OCI-LY3 (cell line): ENCODE measurements around the gene DCAF10.

Experiments
- H2AFZ ChIP-seq: fragments of 200-600, 300-600 bp; shearing (Covaris generic); 2 replicates; pipeline ENCODE4 v1.6.0; 2014; ENCODE audit warnings: antibody characterized with exemption, low read depth, low read length
- H3K27ac ChIP-seq: fragments of 200-600, 300-600 bp; sonication (generic); 2 replicates; pipeline ENCODE4 v1.5.1; 2014; ENCODE audit warnings: mild to moderate bottlenecking, low read length, moderate library complexity, mixed read lengths
- H3K27me3 ChIP-seq: fragments of 200-600, 300-600 bp; sonication (generic); 2 replicates; pipeline ENCODE4 v1.6.1; 2014; ENCODE audit warnings: low read depth, low read length, mixed read lengths
- H3K36me3 ChIP-seq: fragments of 200-600, 300-600 bp; sonication (generic); replicated peaks from 2 replicates; pipeline ENCODE3; 2014; ENCODE audit warnings: low read depth, low read length, mixed read lengths
- H3K4me1 ChIP-seq: fragments of 300-600, 200-600 bp; sonication (generic); 2 replicates; pipeline ENCODE4 v1.6.1; 2014; ENCODE audit warnings: low read length, mixed read lengths
- H3K4me2 ChIP-seq: fragments of 200-600, 300-600 bp; sonication (generic); 2 replicates; pipeline ENCODE4 v1.6.1; 2014; ENCODE audit warnings: low read length, mixed read lengths
- H3K4me3 ChIP-seq: fragments of 300-600, 200-600 bp; sonication (generic); 2 replicates; pipeline ENCODE4 v1.5.1; 2014; ENCODE audit warnings: antibody characterized with exemption, mild to moderate bottlenecking, low read length, moderate library complexity
- H3K79me2 ChIP-seq: fragments of 300-600, 200-600 bp; shearing (Covaris generic); 2 replicates; pipeline ENCODE4 v1.6.1; 2014; ENCODE audit warnings: mild to moderate bottlenecking, low read length, mixed read lengths
- H3K9ac ChIP-seq: fragments of 300-600, 200-600 bp; shearing (Covaris generic); 2 replicates; pipeline ENCODE4 v1.6.0; 2014; ENCODE audit warnings: mild to moderate bottlenecking, low read length, moderate library complexity
- H3K9me3 ChIP-seq: fragments of 200-600, 300-600 bp; shearing (Covaris generic); 2 replicates; pipeline ENCODE4 v1.6.1; 2014; ENCODE audit warnings: low read length, mixed read lengths; ENCODE audit not compliant: insufficient read depth
- H4K20me1 ChIP-seq: fragments of 200-600, 300-600 bp; sonication (generic); 2 replicates; pipeline ENCODE4 v1.6.1; 2016; ENCODE audit warnings: low read length, mixed read lengths; ENCODE audit not compliant: insufficient read depth
- EZH2phosphoT487 ChIP-seq: fragments of 200-600 bp; shearing (Covaris generic); IDR thresholded peaks from 2 replicates; pipeline ENCODE4 v1.6.1; 2018; ENCODE audit warnings: antibody characterized with exemption, mixed run types, low read depth
- TF ChIP-seq, protein P1 (sequence below): fragments of 200-600, 300-600 bp; sonication (generic); IDR thresholded peaks from 2 replicates; pipeline ENCODE4 v1.5.1; 2014; ENCODE audit warnings: antibody characterized with exemption, low read length, low read depth

Gene DCAF10

GRCh38 chr9:37769306-37769705 is 31.3 kb upstream of the DCAF10 start:
- Histone ChIP-seq H4K20me1 (no peaks in the 10 kb centered on the region), H3K4me1 (no peaks in the 10 kb centered on the region), H3K27me3 (no peaks in the 10 kb centered on the region), H2AFZ (no peak overlapping the region), H3K36me3 (peaks cover 18% of the 10 kb centered on the region), H3K4me3 (no peak overlapping the region), H3K4me2 (no peak overlapping the region), H3K9me3 (no peaks in the 10 kb centered on the region), H3K27ac (no peak overlapping the region), H3K9ac (no peak overlapping the region), H3K79me2 (no peaks in the 10 kb centered on the region)
- TF ChIP-seq EZH2phosphoT487, result no peak
- TF ChIP-seq, protein P1, sequence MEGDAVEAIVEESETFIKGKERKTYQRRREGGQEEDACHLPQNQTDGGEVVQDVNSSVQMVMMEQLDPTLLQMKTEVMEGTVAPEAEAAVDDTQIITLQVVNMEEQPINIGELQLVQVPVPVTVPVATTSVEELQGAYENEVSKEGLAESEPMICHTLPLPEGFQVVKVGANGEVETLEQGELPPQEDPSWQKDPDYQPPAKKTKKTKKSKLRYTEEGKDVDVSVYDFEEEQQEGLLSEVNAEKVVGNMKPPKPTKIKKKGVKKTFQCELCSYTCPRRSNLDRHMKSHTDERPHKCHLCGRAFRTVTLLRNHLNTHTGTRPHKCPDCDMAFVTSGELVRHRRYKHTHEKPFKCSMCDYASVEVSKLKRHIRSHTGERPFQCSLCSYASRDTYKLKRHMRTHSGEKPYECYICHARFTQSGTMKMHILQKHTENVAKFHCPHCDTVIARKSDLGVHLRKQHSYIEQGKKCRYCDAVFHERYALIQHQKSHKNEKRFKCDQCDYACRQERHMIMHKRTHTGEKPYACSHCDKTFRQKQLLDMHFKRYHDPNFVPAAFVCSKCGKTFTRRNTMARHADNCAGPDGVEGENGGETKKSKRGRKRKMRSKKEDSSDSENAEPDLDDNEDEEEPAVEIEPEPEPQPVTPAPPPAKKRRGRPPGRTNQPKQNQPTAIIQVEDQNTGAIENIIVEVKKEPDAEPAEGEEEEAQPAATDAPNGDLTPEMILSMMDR, result no peak

GRCh38 chr9:37769995-37770394 is 30.6 kb upstream of the DCAF10 start:
- no peaks in the 10 kb centered on the region for H3K27me3 ChIP-seq
- TF ChIP-seq EZH2phosphoT487, result no peak
- TF ChIP-seq, protein P1, result no peak
- no peak overlapping the region for H3K4me2 ChIP-seq
- H3K79me2 ChIP-seq, result no peaks in the 10 kb centered on the region
- H3K4me1 ChIP-seq, result no peaks in the 10 kb centered on the region
- H3K9ac ChIP-seq, result no peak overlapping the region
- no peak overlapping the region for H2AFZ ChIP-seq
- no peak overlapping the region for H3K4me3 ChIP-seq
- no peak overlapping the region for H3K27ac ChIP-seq
- no peaks in the 10 kb centered on the region for H4K20me1 ChIP-seq
- peaks cover 23% of the 10 kb centered on the region for H3K36me3 ChIP-seq
- no peaks in the 10 kb centered on the region for H3K9me3 ChIP-seq

DNA sequence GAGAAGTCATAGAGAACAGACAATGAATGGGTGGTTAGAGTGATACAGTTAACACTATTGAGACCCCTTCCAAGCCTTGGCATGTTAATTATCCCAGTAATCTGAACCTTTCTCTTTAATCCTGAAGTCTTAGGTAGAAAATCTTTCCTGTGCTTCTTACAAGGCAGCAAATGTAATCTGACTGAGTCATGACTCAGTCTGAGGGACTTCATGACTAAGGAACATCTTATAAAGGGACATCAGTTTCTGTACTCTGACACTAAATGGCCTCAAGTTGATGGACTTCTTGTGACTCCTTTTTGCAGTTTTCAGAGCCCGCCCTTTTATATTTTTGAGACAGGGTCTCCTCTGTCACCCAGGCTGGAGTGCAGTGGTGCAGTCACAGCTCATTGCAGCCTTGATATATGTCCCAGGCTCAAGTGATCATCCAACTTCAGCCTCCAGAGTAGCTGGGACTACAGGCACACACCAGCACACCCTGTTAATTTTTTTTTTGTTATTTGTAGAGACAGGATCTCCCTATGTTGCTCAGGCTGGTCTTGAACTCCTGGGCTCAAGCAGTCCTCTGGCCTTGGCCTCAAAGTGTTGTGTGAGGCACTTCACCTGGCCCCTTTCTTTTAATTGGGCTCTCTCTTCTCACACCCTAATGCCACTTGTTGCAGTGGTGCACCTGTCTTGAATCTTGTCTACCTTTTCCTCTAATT is 25.2 kb upstream of the DCAF10 start:
- no peak overlapping the region for H3K4me3 ChIP-seq
- peaks cover 58% of the 10 kb centered on the region for H3K36me3 ChIP-seq
- no peak overlapping the region for H3K9ac ChIP-seq
- no peak overlapping the region for H2AFZ ChIP-seq
- H3K4me1 ChIP-seq, result no peaks in the 10 kb centered on the region
- no peak overlapping the region for H3K4me2 ChIP-seq
- no peaks in the 10 kb centered on the region for H3K79me2 ChIP-seq
- TF ChIP-seq, protein P1, result no peak
- TF ChIP-seq EZH2phosphoT487, result no peak
- no peak overlapping the region for H3K27ac ChIP-seq
- no peaks in the 10 kb centered on the region for H4K20me1 ChIP-seq
- no peaks in the 10 kb centered on the region for H3K9me3 ChIP-seq
- no peaks in the 10 kb centered on the region for H3K27me3 ChIP-seq

GRCh38 chr9:37776328-37776727 is 24.3 kb upstream of the DCAF10 start:
- Histone ChIP-seq H4K20me1 (no peaks in the 10 kb centered on the region), H3K36me3 (peaks cover 63% of the 10 kb centered on the region), H3K27ac (no peak overlapping the region)

More at GRCh38 chr9:37776328-37776727, 24.3 kb upstream of the DCAF10 start:
- H2AFZ ChIP-seq, result no peak overlapping the region
- no peak overlapping the region for H3K4me2 ChIP-seq
- peaks cover 9% of the 10 kb centered on the region; the same call in 1 of the 2 replicates for H3K79me2 ChIP-seq
- H3K4me3 ChIP-seq, result no peak overlapping the region
- no peak overlapping the region for H3K9ac ChIP-seq
- H3K9me3 ChIP-seq, result no peaks in the 10 kb centered on the region
- TF ChIP-seq, protein P1, result no peak
- no peak for TF ChIP-seq EZH2phosphoT487
- no peaks in the 10 kb centered on the region for H3K27me3 ChIP-seq
- H3K4me1 ChIP-seq, result no peaks in the 10 kb centered on the region
